PC-9 (cell line): Measurements from ENCODE around the gene BACH2. TPM values are rescaled to one million over a fixed set of nuclear protein-coding genes. Genes with fewer than 3 reads are reported as not detected.
A peak's percentile ranks its signal among the peaks of the same experiment; 100 is the strongest.

Experiments used
- BruUV-seq: library from RNA; stranded (reverse); fragments of 400-500 nt; replicated peaks from 2 replicates; lab custom pipeline; 2021; lab: Mats Ljungman, UMichigan
- CTCF ChIA-PET: fragments of 300-600 bp; sonication (Branson Sonifier 250); formaldehyde crosslinking; loops from one replicate; lab custom pipeline; 2022; ENCODE audit warnings: antibody characterized with exemption; lab: Charles Lee
- POLR2A ChIA-PET: fragments of 300-600 bp; sonication (Branson Sonifier 250); formaldehyde crosslinking; loops from one replicate; lab custom pipeline; 2022; ENCODE audit warnings: antibody characterized with exemption; ENCODE audit not compliant: unreplicated experiment; lab: Charles Lee
- DNase-seq, 2 experiments: peaks; one replicate each; pipeline versions ENCODE4 v3.0.0 to v3.0.0-alpha.2; 2015 to 2022; ENCODE audit warnings: mixed read lengths in 1 of 2
- H2AFZ ChIP-seq: fragments of 200-600 bp; sonication (generic); 2 replicates; pipeline ENCODE4 v1.8.1; 2017; ENCODE audit warnings: antibody characterized with exemption
- H3F3A ChIP-seq: fragments of 200-600 bp; sonication (generic); 2 replicates; pipeline ENCODE4 v1.8.1; 2017; ENCODE audit warnings: antibody characterized with exemption, mild to moderate bottlenecking, low read depth; ENCODE audit not compliant: insufficient read depth
- H3K27ac ChIP-seq: fragments of 200-600 bp; sonication (generic); 2 replicates; pipeline ENCODE4 v1.6.1; 2016; ENCODE audit warnings: mixed run types
- H3K27me3 ChIP-seq: fragments of 200-600 bp; sonication (generic); 2 replicates; pipeline ENCODE4 v1.6.1; 2016; ENCODE audit warnings: low read depth, mixed run types; ENCODE audit not compliant: insufficient read depth
- H3K36me3 ChIP-seq: fragments of 200-600 bp; sonication (generic); 2 replicates; pipeline ENCODE4 v1.6.1; 2016; ENCODE audit warnings: low read depth, mixed run types
- H3K4me1 ChIP-seq: fragments of 200-600 bp; sonication (generic); replicated peaks from 2 replicates; pipeline ENCODE4 v1.6.1; 2016; ENCODE audit warnings: mixed run types; ENCODE audit not compliant: insufficient read depth
- H3K4me2 ChIP-seq: fragments of 200-600 bp; sonication (generic); 2 replicates; pipeline ENCODE4 v1.6.1; 2017; ENCODE audit warnings: mixed run types
- H3K4me3 ChIP-seq: fragments of 200-600 bp; sonication (generic); 2 replicates; pipeline ENCODE4 v1.6.1; 2016; ENCODE audit warnings: mixed run types
- H3K79me2 ChIP-seq: fragments of 200-600 bp; sonication (generic); 2 replicates; pipeline ENCODE4 v1.6.1; 2017; ENCODE audit warnings: low read depth, mixed run types
- H3K9me2 ChIP-seq: fragments of 200-600 bp; sonication (generic); 2 replicates; pipeline ENCODE4 v1.8.1; 2017; ENCODE audit warnings: mild to moderate bottlenecking; ENCODE audit not compliant: insufficient read depth
- H3K9me3 ChIP-seq: fragments of 200-600 bp; sonication (generic); 2 replicates; pipeline ENCODE4 v1.8.1; 2016; ENCODE audit warnings: low read depth; ENCODE audit not compliant: insufficient read depth
- H4K20me1 ChIP-seq: fragments of 200-600 bp; sonication (generic); 2 replicates; pipeline ENCODE4 v1.8.1; 2017; ENCODE audit not compliant: insufficient read depth
- CTCF ChIP-seq: fragments of 200-600 bp; sonication (generic); conservative IDR thresholded peaks from 2 replicates; pipeline ENCODE4 v1.6.1; 2017; ENCODE audit warnings: mixed run types, antibody characterized with exemption, mild to moderate bottlenecking, moderate library complexity
- EZH2 ChIP-seq: fragments of 200-600 bp; sonication (generic); IDR thresholded peaks from 2 replicates; pipeline ENCODE4 v1.8.0; 2017; ENCODE audit warnings: antibody characterized with exemption, low read depth
- intact Hi-C: fragments of 100-400 bp; cut with micrococcal nuclease; formaldehyde crosslinking; loops from one replicate; pipeline ENCODE4 v1.10.0; 2022; ENCODE audit not compliant: unreplicated experiment
- total RNA-seq: library from RNA; stranded (reverse); gene quantifications from 2 replicates; pipeline ENCODE4 v1.2.3, GENCODE V29; 2021

The BACH2 gene
- total RNA-seq, 1 experiment from 2014 or later: 2.3 TPM

- Histone ChIP-seq H4K20me1 (no peaks in the 10 kb centered on the region), H3K4me2 (no peak overlapping the region), H3K27ac (no peak overlapping the region), H3F3A (0 out of 2 replicates have a peak, but pooled peaks cover 3% of the 10 kb centered on the region), H3K9me2 (no peaks in the 10 kb centered on the region), H3K36me3 (no peaks in the 10 kb centered on the region), H3K4me1 (peaks cover 10% of the 10 kb centered on the region), H2AFZ (no peak overlapping the region), H3K27me3 (no peaks in the 10 kb centered on the region), H3K4me3 (no peak overlapping the region), H3K79me2 (no peaks in the 10 kb centered on the region), H3K9me3 (no peaks in the 10 kb centered on the region)
- ChIA-PET CTCF (no interaction called here), POLR2A (no interaction called here)
- BruUV-seq: no TSS peak
- no peak for DNase-seq
- no peak for TF ChIP-seq EZH2
- TF ChIP-seq CTCF: no peak
- intact Hi-C loops: no loop called here
Measured at GRCh38 chr6:90105506-90106170, 191.0 kb downstream of the BACH2 start.

- BruUV-seq: no TSS peak
- ChIA-PET POLR2A (no interaction called here), CTCF (no interaction called here)
- no peak overlapping the region for H2AFZ ChIP-seq
- intact Hi-C loops: no loop called here
- peak in 1 of 2 experiments; percentile 71 for DNase-seq
- no peaks in the 10 kb centered on the region for H3K9me2 ChIP-seq
- no peaks in the 10 kb centered on the region for H3K79me2 ChIP-seq
- peak overlapping the region; percentile 73 for H3K4me2 ChIP-seq
- H3K4me1 ChIP-seq: peaks cover 10% of the 10 kb centered on the region
- H3K36me3 ChIP-seq: no peaks in the 10 kb centered on the region
- H3K4me3 ChIP-seq: no peak overlapping the region
- H3F3A ChIP-seq: 0 out of 2 replicates have a peak, but pooled peaks cover 3% of the 10 kb centered on the region
- 0 out of 2 replicates have a peak overlapping the region, but pooled peaks have one; percentile 29 for H3K27ac ChIP-seq
- no peaks in the 10 kb centered on the region for H3K27me3 ChIP-seq
- no peaks in the 10 kb centered on the region for H3K9me3 ChIP-seq
- no peaks in the 10 kb centered on the region for H4K20me1 ChIP-seq
- TF ChIP-seq EZH2 (no peak), CTCF (no peak)
Measured at GRCh38 chr6:90103056-90103800, 193.4 kb downstream of the BACH2 start.

- Histone ChIP-seq H3K79me2 (no peaks in the 10 kb centered on the region), H3K4me3 (no peak overlapping the region), H3F3A (0 out of 2 replicates have a peak, but pooled peaks cover 3% of the 10 kb centered on the region), H3K4me2 (no peak overlapping the region), H3K4me1 (peaks cover 10% of the 10 kb centered on the region), H2AFZ (no peak overlapping the region), H3K27ac (no peak overlapping the region), H3K9me3 (no peaks in the 10 kb centered on the region), H3K36me3 (no peaks in the 10 kb centered on the region), H4K20me1 (no peaks in the 10 kb centered on the region), H3K9me2 (no peaks in the 10 kb centered on the region), H3K27me3 (no peaks in the 10 kb centered on the region)
- ChIA-PET CTCF (no interaction called here), POLR2A (no interaction called here)
- BruUV-seq: no TSS peak
- DNase-seq: no peak
- TF ChIP-seq EZH2 (no peak), CTCF (no peak)
- intact Hi-C loops: no loop called here
Measured at GRCh38 chr6:90101403-90101802, 195.2 kb downstream of the BACH2 start.
